Astrocyte (in vitro differentiated cells and primary cell): ENCODE measurements around the gene HSPA4. TPM values are rescaled to one million over a fixed set of nuclear protein-coding genes. Genes with fewer than 3 reads are reported as not detected.

ENCODE experiments used
- DNase-seq: peaks from one replicate; pipeline ENCODE4 v3.0.0-alpha.2; 2010; ENCODE audit warnings: low read depth
- FAIRE-seq: peaks from 2 replicates; lab custom pipeline; 2011; peaks lifted over from hg19 to GRCh38; lab: Jason Lieb, UNC
- H2AFZ ChIP-seq: 2 replicates; pipeline ENCODE4 v1.6.0; 2012; ENCODE audit warnings: low read depth, low read length, inconsistent platforms
- H3K27ac ChIP-seq: 2 replicates; pipeline ENCODE4 v1.5.1; 2011; ENCODE audit warnings: low read depth, low read length, inconsistent platforms
- H3K27me3 ChIP-seq: 2 replicates; pipeline ENCODE4 v1.6.0; 2011; ENCODE audit warnings: low read length, inconsistent platforms; ENCODE audit not compliant: insufficient read depth
- H3K36me3 ChIP-seq: 2 replicates; pipeline ENCODE4 v1.5.1; 2011; ENCODE audit warnings: low read length, inconsistent platforms; ENCODE audit not compliant: insufficient read depth
- H3K4me1 ChIP-seq: 2 replicates; pipeline ENCODE4 v1.5.1; 2011; ENCODE audit warnings: low read length, inconsistent platforms; ENCODE audit not compliant: insufficient read depth
- H3K4me2 ChIP-seq: 2 replicates; pipeline ENCODE4 v1.6.0; 2012; ENCODE audit warnings: low read length, inconsistent platforms
- H3K4me3 ChIP-seq: 2 replicates; pipeline ENCODE4 v1.5.1; 2011; ENCODE audit warnings: low read depth, mild to moderate bottlenecking, low read length, inconsistent platforms; ENCODE audit not compliant: insufficient read depth
- H3K79me2 ChIP-seq: 2 replicates; pipeline ENCODE4 v1.6.0; 2012; ENCODE audit warnings: mild to moderate bottlenecking, low read length, inconsistent platforms; ENCODE audit not compliant: insufficient read depth
- H3K9ac ChIP-seq: 2 replicates; pipeline ENCODE4 v1.6.0; 2012; ENCODE audit warnings: mild to moderate bottlenecking, low read length, inconsistent platforms
- H3K9me3 ChIP-seq: 2 replicates; pipeline ENCODE4 v1.5.1; 2012; ENCODE audit warnings: low read depth, mild to moderate bottlenecking, low read length, inconsistent platforms; ENCODE audit not compliant: insufficient read depth
- H4K20me1 ChIP-seq: 2 replicates; pipeline ENCODE4 v1.6.0; 2012; ENCODE audit warnings: low read length, inconsistent platforms; ENCODE audit not compliant: insufficient read depth
- H3K27ac Mint-ChIP-seq: one replicate; pipeline ENCODE4 v1.8.0; 2021; ENCODE audit warnings: mild to moderate bottlenecking, mixed read lengths; ENCODE audit not compliant: unreplicated experiment
- H3K27me3 Mint-ChIP-seq: one replicate; pipeline ENCODE4 v1.8.0; 2021; ENCODE audit warnings: low read depth, mixed read lengths; ENCODE audit not compliant: unreplicated experiment
- H3K36me3 Mint-ChIP-seq: one replicate; pipeline ENCODE4 v1.8.0; 2021; ENCODE audit warnings: low read depth, mixed read lengths; ENCODE audit not compliant: unreplicated experiment
- H3K4me1 Mint-ChIP-seq: one replicate; pipeline ENCODE4 v1.8.0; 2021; ENCODE audit warnings: low read depth, mixed read lengths; ENCODE audit not compliant: unreplicated experiment
- H3K4me3 Mint-ChIP-seq: one replicate; pipeline ENCODE4 v1.8.0; 2021; ENCODE audit warnings: mild to moderate bottlenecking, moderate library complexity, mixed read lengths; ENCODE audit not compliant: unreplicated experiment
- H3K9me3 Mint-ChIP-seq: one replicate; pipeline ENCODE4 v1.8.0; 2021; ENCODE audit warnings: mild to moderate bottlenecking, mixed read lengths; ENCODE audit not compliant: unreplicated experiment
- CTCF ChIP-seq: IDR thresholded peaks from 2 replicates; pipeline ENCODE4 v1.5.1; 2011; ENCODE audit warnings: low read depth, mild to moderate bottlenecking, inconsistent platforms, low read length, moderate library complexity; ENCODE audit not compliant: insufficient read depth
- EZH2 ChIP-seq: IDR thresholded peaks from 2 replicates; pipeline ENCODE4 v1.6.1; 2012; ENCODE audit warnings: mild to moderate bottlenecking, low read length, inconsistent platforms; ENCODE audit not compliant: insufficient read depth
- total RNA-seq: library from RNA; stranded (reverse); gene quantifications from 2 replicates; pipeline ENCODE4 v1.2.1, GENCODE V29; 2021

The HSPA4 gene
- total RNA-seq, 1 donor from 2014 or later = 210 TPM

GRCh38 chr5:133047404-133047803, 4.4 kb upstream of the HSPA4 start:
- peaks cover 2% of the 10 kb centered on the region for H3K36me3 Mint-ChIP-seq
- peaks cover 17% of the 10 kb centered on the region for H3K79me2 ChIP-seq
- no peaks in the 10 kb centered on the region for H3K9me3 ChIP-seq
- no peaks in the 10 kb centered on the region for H3K36me3 ChIP-seq
- no peak overlapping the region for H3K4me3 ChIP-seq
- no peak overlapping the region for H3K4me3 Mint-ChIP-seq
- H3K27ac ChIP-seq = no peak overlapping the region
- H3K9ac ChIP-seq = no peak overlapping the region
- no peak overlapping the region for H3K4me2 ChIP-seq
- peaks cover 19% of the 10 kb centered on the region for H3K4me1 Mint-ChIP-seq
- H2AFZ ChIP-seq = no peak overlapping the region
- H3K27ac Mint-ChIP-seq = no peak overlapping the region
- FAIRE-seq = no peak
- H3K4me1 ChIP-seq = peaks cover 10% of the 10 kb centered on the region
- H3K9me3 Mint-ChIP-seq = peaks cover 2% of the 10 kb centered on the region
- TF ChIP-seq EZH2 (no peak), CTCF (no peak)
- no peak for DNase-seq
- no peaks in the 10 kb centered on the region for H3K27me3 ChIP-seq
- H3K27me3 Mint-ChIP-seq = no peaks in the 10 kb centered on the region
- peaks cover 2% of the 10 kb centered on the region for H4K20me1 ChIP-seq

- Histone ChIP-seq H3K36me3 (no peaks in the 10 kb centered on the region), H3K9ac (peak overlapping the region; percentile 11), H3K79me2 (peaks cover 34% of the 10 kb centered on the region), H3K4me2 (peak overlapping the region; percentile 40), H4K20me1 (peaks cover 19% of the 10 kb centered on the region), H3K27me3 (no peaks in the 10 kb centered on the region), H3K9me3 (no peaks in the 10 kb centered on the region), H3K27ac (peak overlapping the region; percentile 23), H3K4me3 (no peak overlapping the region), H3K4me1 (peaks cover 10% of the 10 kb centered on the region), H2AFZ (no peak overlapping the region)
- Mint-ChIP-seq H3K36me3 (peaks cover 2% of the 10 kb centered on the region), H3K4me3 (no peak overlapping the region), H3K4me1 (peaks cover 19% of the 10 kb centered on the region), H3K9me3 (peaks cover 2% of the 10 kb centered on the region), H3K27ac (no peak overlapping the region), H3K27me3 (no peaks in the 10 kb centered on the region)
- TF ChIP-seq CTCF (no peak), EZH2 (no peak)
- FAIRE-seq = no peak
- peak; percentile 48 for DNase-seq
Measured at GRCh38 chr5:133048993-133049725, 2.7 kb upstream of the HSPA4 start.

GRCh38 chr5:133049726-133050048, 2.1 kb upstream of the HSPA4 start:
- Histone ChIP-seq H3K4me3 (no peak overlapping the region), H3K4me1 (peaks cover 12% of the 10 kb centered on the region), H3K4me2 (peak overlapping the region; percentile 40), H2AFZ (no peak overlapping the region), H3K79me2 (peaks cover 40% of the 10 kb centered on the region), H3K27ac (peak overlapping the region; percentile 19), H3K27me3 (no peaks in the 10 kb centered on the region), H3K9ac (peak overlapping the region; percentile 11), H3K36me3 (no peaks in the 10 kb centered on the region), H3K9me3 (no peaks in the 10 kb centered on the region), H4K20me1 (peaks cover 25% of the 10 kb centered on the region)
- H3K4me3 Mint-ChIP-seq = no peak overlapping the region
- FAIRE-seq (no peak), DNase-seq (no peak)
- TF ChIP-seq CTCF = no peak
- no peak for TF ChIP-seq EZH2
- H3K27ac Mint-ChIP-seq = no peak overlapping the region
- H3K9me3 Mint-ChIP-seq = peaks cover 2% of the 10 kb centered on the region
- H3K36me3 Mint-ChIP-seq = peaks cover 2% of the 10 kb centered on the region
- no peaks in the 10 kb centered on the region for H3K27me3 Mint-ChIP-seq
- H3K4me1 Mint-ChIP-seq = peaks cover 19% of the 10 kb centered on the region
